Endothelial cell of umbilical vein (primary cell): ENCODE results near the gene VPS35L. TPM values are rescaled to one million over a fixed set of nuclear protein-coding genes. Genes with fewer than 3 reads are reported as not detected.
"Not testable (repeated sequence)": the region's sequence is repeated elsewhere in the genome, so short reads cannot be mapped to it uniquely, and the experiment has no call there.

ENCODE experiments used
- BruUV-seq: library from RNA; stranded (reverse); fragments of 400-500 nt; replicated peaks from 2 replicates; lab custom pipeline; 2021; lab: Mats Ljungman, UMichigan
- CTCF ChIA-PET: fragments of 300-600, 350-600 bp; sonication (Branson Sonifier 250); formaldehyde crosslinking; loops from one replicate; lab custom pipeline; 2021; ENCODE audit warnings: antibody characterized with exemption, inconsistent platforms; lab: Charles Lee
- POLR2A ChIA-PET: fragments of 300-600, 350-600 bp; sonication (Branson Sonifier 250); formaldehyde crosslinking; loops from one replicate; lab custom pipeline; 2021; ENCODE audit warnings: antibody characterized with exemption, inconsistent platforms; lab: Charles Lee
- DNase-seq: peaks from one replicate; pipeline ENCODE4 v3.0.0-alpha.2; 2011; ENCODE audit warnings: low read depth, low spot score
- FAIRE-seq: peaks from 2 replicates; lab custom pipeline; 2011; peaks lifted over from hg19 to GRCh38; lab: Jason Lieb, UNC
- H2AFZ ChIP-seq: 2 replicates; pipeline ENCODE4 v1.6.0; 2012; ENCODE audit warnings: low read depth, low read length, control low read depth, inconsistent platforms
- H3K27ac ChIP-seq: 2 replicates; pipeline ENCODE4 v1.5.1; 2011; ENCODE audit warnings: low read depth, mild to moderate bottlenecking, control low read depth, low read length, moderate library complexity; ENCODE audit not compliant: insufficient read depth
- H3K27me3 ChIP-seq, 2 experiments: 2 replicates each; pipeline versions ENCODE4 v1.6.0 to v1.6.1; 2011; ENCODE audit warnings: low read length in 2 of 2, mixed read lengths in 1 of 2; ENCODE audit not compliant: control insufficient read depth in 2 of 2, insufficient read depth in 2 of 2
- H3K36me3 ChIP-seq, 2 experiments: 2 replicates in 1 of 2; 3 replicates in 1 of 2; pipeline ENCODE4 v1.5.1; 2011; ENCODE audit warnings: low read length in 2 of 2, mild to moderate bottlenecking in 1 of 2, moderate library complexity in 1 of 2; ENCODE audit not compliant: control insufficient read depth in 2 of 2, insufficient read depth in 2 of 2; ENCODE audit errors: extremely low read depth in 1 of 2
- H3K4me1 ChIP-seq: 3 replicates; pipeline ENCODE4 v1.5.1; 2011; ENCODE audit warnings: mild to moderate bottlenecking, low read length; ENCODE audit not compliant: control insufficient read depth, insufficient read depth; ENCODE audit errors: extremely low read depth
- H3K4me2 ChIP-seq: 2 replicates; pipeline ENCODE4 v1.6.1; 2011; ENCODE audit warnings: low read length, control low read depth, mixed read lengths; ENCODE audit not compliant: insufficient read depth
- H3K4me3 ChIP-seq, 3 experiments: fragments of 200-600 bp in 1 of 3; sonication (generic), shearing (Covaris generic) in 1 of 3; replicated peaks in 1 of 3; 2 replicates each; pipeline ENCODE4 v1.5.1; 2011 to 2016; ENCODE audit warnings: control low read depth in 3 of 3, low read length in 3 of 3, mild to moderate bottlenecking in 2 of 3, inconsistent platforms in 1 of 3, low read depth in 1 of 3, moderate library complexity in 1 of 3; ENCODE audit not compliant: insufficient read depth in 1 of 3
- H3K79me2 ChIP-seq: 2 replicates; pipeline ENCODE4 v1.6.0; 2012; ENCODE audit warnings: low read length, inconsistent platforms; ENCODE audit not compliant: control insufficient read depth, insufficient read depth
- H3K9ac ChIP-seq: replicated peaks from 2 replicates; pipeline ENCODE3; 2011; ENCODE audit warnings: low read length, control low read depth; ENCODE audit not compliant: insufficient read depth; ENCODE audit errors: extremely low read depth
- H3K9me1 ChIP-seq: replicated peaks from 3 replicates; pipeline ENCODE4 v1.6.0; 2011; ENCODE audit warnings: mild to moderate bottlenecking, low read length; ENCODE audit not compliant: control insufficient read depth, insufficient read depth; ENCODE audit errors: extremely low read depth
- H3K9me3 ChIP-seq: replicated peaks from 2 replicates; pipeline ENCODE4 v1.5.1; 2012; ENCODE audit warnings: low read length, inconsistent platforms; ENCODE audit not compliant: control insufficient read depth, insufficient read depth
- H4K20me1 ChIP-seq: replicated peaks from 2 replicates; pipeline ENCODE3; 2011; ENCODE audit warnings: mild to moderate bottlenecking, low read length; ENCODE audit not compliant: control insufficient read depth, insufficient read depth; ENCODE audit errors: extremely low read depth
- CTCF ChIP-seq, 2 donors: IDR thresholded peaks; 1 replicate in 1 of 2; 2 replicates in 1 of 2; pipeline ENCODE4 v1.5.1; 2011; ENCODE audit warnings: low read length in 2 of 2, mild to moderate bottlenecking in 2 of 2, moderate library complexity in 2 of 2, control low read depth in 1 of 2, inconsistent platforms in 1 of 2, low read depth in 1 of 2; ENCODE audit not compliant: insufficient read depth in 1 of 2; ENCODE audit errors: extremely low read depth in 1 of 2
- EZH2 ChIP-seq: IDR thresholded peaks from 2 replicates; pipeline ENCODE4 v1.6.1; 2012; ENCODE audit warnings: borderline replicate concordance, low read depth, mild to moderate bottlenecking, moderate library complexity, low read length, inconsistent platforms; ENCODE audit not compliant: severe bottlenecking
- FOS ChIP-seq: IDR thresholded peaks from 2 replicates; pipeline ENCODE4 v1.6.1; 2011; ENCODE audit warnings: mild to moderate bottlenecking, low read length, moderate library complexity, borderline replicate concordance; ENCODE audit not compliant: insufficient read depth
- GATA2 ChIP-seq: IDR thresholded peaks from 2 replicates; pipeline ENCODE4 v1.7.0; 2011; ENCODE audit warnings: low read depth, mild to moderate bottlenecking, moderate library complexity, mixed read lengths, low read length; ENCODE audit not compliant: insufficient read length, insufficient read depth
- JUN ChIP-seq: IDR thresholded peaks from 2 replicates; pipeline ENCODE4 v1.6.1; 2011; ENCODE audit warnings: borderline replicate concordance, low read depth; ENCODE audit not compliant: insufficient read length, insufficient read depth
- MAX ChIP-seq: IDR thresholded peaks from 2 replicates; pipeline ENCODE4 v1.6.1; 2011; ENCODE audit not compliant: insufficient read depth, insufficient read length
- MYC ChIP-seq: IDR thresholded peaks from one replicate; pipeline ENCODE4 v1.6.1; 2011; ENCODE audit warnings: mild to moderate bottlenecking, low read depth, low read length
- POLR2AphosphoS5 ChIP-seq: IDR thresholded peaks from 2 replicates; pipeline ENCODE4 v1.6.1; 2012; ENCODE audit warnings: low read depth, mild to moderate bottlenecking, control low read depth, low read length, moderate library complexity; ENCODE audit not compliant: insufficient read depth
- dilution Hi-C: fragments of 300-500 bp; cut with MboI; formaldehyde crosslinking; loops from one replicate; pipeline ENCODE4 v1.15.0; 2019; ENCODE audit warnings: low sequenced_read_pairs; ENCODE audit not compliant: extremely low pct_ligation_motif_present
- intact Hi-C: fragments of 100-400 bp; cut with micrococcal nuclease; formaldehyde crosslinking; loops from one replicate; pipeline ENCODE4 v1.10.0; 2022
- polyA plus RNA-seq, 4 experiments: library from polyadenylated mRNA; depleted of rRNA in 3 of 4; stranded (reverse) in 3 of 4; unstranded in 1 of 4; fragments of >200 nt; gene quantifications; 2 replicates each; pipeline versions ENCODE4 v1.2.1 to v1.2.3, GENCODE V29; 2011 to 2012; ENCODE audit warnings: missing spikeins in 1 of 4
- total RNA-seq: library from RNA; stranded (reverse); gene quantifications from 2 replicates; pipeline ENCODE4 v1.2.3, GENCODE V29; 2021

The VPS35L gene
- total and polyA plus RNA-seq, 2 donors (not counting 3 experiments of a cell fraction or from before 2014, with no cell fraction given): 49.1 to 91.1 TPM

GRCh38 chr16:19679281-19679680, 123.8 kb downstream of the VPS35L start:
- H2AFZ ChIP-seq, H3K4me2 ChIP-seq, H3K9me1 ChIP-seq, dilution Hi-C loops, H3K27ac ChIP-seq, DNase-seq, intact Hi-C loops, POLR2A ChIA-PET, H3K4me1 ChIP-seq, BruUV-seq, H3K27me3 ChIP-seq, FAIRE-seq, H3K4me3 ChIP-seq, H3K9me3 ChIP-seq, H4K20me1 ChIP-seq, H3K9ac ChIP-seq, H3K79me2 ChIP-seq: not testable (repeated sequence)
- CTCF ChIA-PET: interaction anchor here (1.0 kb wide), 1 partner anchor 32 kb away, joined by 3 read pairs; no protein-coding TSS in a partner anchor
- peaks cover under 1 to 10% of the 10 kb centered on the region in 2 experiments for H3K36me3 ChIP-seq

- H3K79me2 ChIP-seq: no peaks in the 10 kb centered on the region
- dilution Hi-C loops (no loop called here), intact Hi-C loops (no loop called here)
- H4K20me1 ChIP-seq: no peaks in the 10 kb centered on the region
- no peak overlapping the region for H3K9ac ChIP-seq
- BruUV-seq: no TSS peak
- CTCF ChIA-PET: interaction anchor here (0.6 to 2.6 kb wide), 10 partner anchors 13 to 218 kb away, joined by 3 to 11 read pairs (median 4); partner anchors contain the start of gene GPRC5B
- DNase-seq (no peak), FAIRE-seq (no peak)
- no peak overlapping the region for H2AFZ ChIP-seq
- no peaks in the 10 kb centered on the region for H3K27me3 ChIP-seq
- no peak overlapping the region for H3K4me2 ChIP-seq
- H3K4me1 ChIP-seq: no peaks in the 10 kb centered on the region
- H3K36me3 ChIP-seq: peaks cover 9 to 13% of the 10 kb centered on the region in 2 experiments
- H3K27ac ChIP-seq: no peak overlapping the region
- no peak for TF ChIP-seq MYC
- TF ChIP-seq EZH2: no peak
- no peak for TF ChIP-seq FOS
- no peak for TF ChIP-seq POLR2AphosphoS5
- peak in 1 of 2 donors; percentile 7 for TF ChIP-seq CTCF (IDR thresholded peaks at IDR 0.05; ENCODE audit: extremely low read depth in 1 of 2, insufficient read depth in 1 of 2, low read depth in 1 of 2, low read length in 2 of 2)
- no peak for TF ChIP-seq GATA2
- TF ChIP-seq JUN: no peak
- TF ChIP-seq MAX: no peak
- POLR2A ChIA-PET: interaction anchor here (0.6 kb wide), 1 partner anchor 203 kb away, joined by 7 read pairs; no protein-coding TSS in a partner anchor
- H3K4me3 ChIP-seq: no peak overlapping the region
- no peaks in the 10 kb centered on the region for H3K9me3 ChIP-seq
- no peaks in the 10 kb centered on the region for H3K9me1 ChIP-seq
These were observed 125.4 kb downstream of the VPS35L start for GRCh38 chr16:19680881-19681340.
